BE2C (cell line): Measurements from ENCODE around the gene TSSC4.

ENCODE experiments used
- DNase-seq: peaks from one replicate; pipeline ENCODE4 v3.0.0-alpha.2; 2020
- H3K27me3 ChIP-seq: fragments of 250-450 bp; sonication (Bioruptor Pico); 2 replicates; pipeline ENCODE4 v1.5.1; 2020; ENCODE audit warnings: mild to moderate bottlenecking
- H3K36me3 ChIP-seq: fragments of 250-450 bp; sonication (Bioruptor Pico); 2 replicates; pipeline ENCODE4 v1.5.1; 2020; ENCODE audit warnings: mild to moderate bottlenecking
- H3K4me1 ChIP-seq: fragments of 250-450 bp; sonication (Bioruptor Pico); 2 replicates; pipeline ENCODE4 v1.5.1; 2020
- H3K4me3 ChIP-seq: 2 replicates; pipeline ENCODE4 v1.5.1; 2011; ENCODE audit warnings: low read depth, low read length
- H3K9me3 ChIP-seq: fragments of 250-450 bp; sonication (Bioruptor Pico); 2 replicates; pipeline ENCODE4 v1.5.1; 2020
- CTCF ChIP-seq: IDR thresholded peaks from 2 replicates; pipeline ENCODE4 v1.5.1; 2012; ENCODE audit warnings: mild to moderate bottlenecking, low read depth, low read length

The TSSC4 gene

GRCh38 chr11:2415601-2416380 lies 15.2 kb downstream of the TSSC4 start:
- no peaks in the 10 kb centered on the region for H3K27me3 ChIP-seq
- no peak overlapping the region for H3K4me3 ChIP-seq
- DNase-seq, result no peak
- no peaks in the 10 kb centered on the region for H3K36me3 ChIP-seq
- H3K4me1 ChIP-seq, result no peaks in the 10 kb centered on the region
- 0 out of 2 replicates have a peak, but pooled peaks have one; percentile 4 for TF ChIP-seq CTCF
- no peaks in the 10 kb centered on the region for H3K9me3 ChIP-seq

- no peak for TF ChIP-seq CTCF
- no peaks in the 10 kb centered on the region for H3K36me3 ChIP-seq
- no peak overlapping the region for H3K4me3 ChIP-seq
- H3K4me1 ChIP-seq, result no peaks in the 10 kb centered on the region
- no peaks in the 10 kb centered on the region for H3K9me3 ChIP-seq
- no peak for DNase-seq
- no peaks in the 10 kb centered on the region for H3K27me3 ChIP-seq
Measured at GRCh38 chr11:2416765-2417164, 16.2 kb downstream of the TSSC4 start.

- Histone ChIP-seq H3K4me3 (no peak overlapping the region), H3K9me3 (no peaks in the 10 kb centered on the region), H3K4me1 (no peaks in the 10 kb centered on the region), H3K36me3 (no peaks in the 10 kb centered on the region), H3K27me3 (no peaks in the 10 kb centered on the region)
- no peak for DNase-seq
- TF ChIP-seq CTCF, result no peak
Measured at GRCh38 chr11:2417856-2418692, 17.5 kb downstream of the TSSC4 start.

GRCh38 chr11:2418693-2419360 lies 18.3 kb downstream of the TSSC4 start:
- H3K27me3 ChIP-seq, result no peaks in the 10 kb centered on the region
- no peak for DNase-seq
- no peaks in the 10 kb centered on the region for H3K9me3 ChIP-seq
- no peak for TF ChIP-seq CTCF
- no peaks in the 10 kb centered on the region for H3K36me3 ChIP-seq
- H3K4me1 ChIP-seq, result no peaks in the 10 kb centered on the region
- no peak overlapping the region for H3K4me3 ChIP-seq

- H3K4me3 ChIP-seq, result no peak overlapping the region
- TF ChIP-seq CTCF, result peak; percentile 75
- no peaks in the 10 kb centered on the region for H3K4me1 ChIP-seq
- H3K9me3 ChIP-seq, result no peaks in the 10 kb centered on the region
- DNase-seq, result peak; percentile 75
- H3K27me3 ChIP-seq, result no peaks in the 10 kb centered on the region
- no peaks in the 10 kb centered on the region for H3K36me3 ChIP-seq
Measured at GRCh38 chr11:2419638-2420501, 19.3 kb downstream of the TSSC4 start.
